ENCODE data around the gene ZNF697. TPM values are rescaled to one million over a fixed set of nuclear protein-coding genes. Genes with fewer than 3 reads are reported as not detected.

Gene ZNF697
- total RNA-seq (2013; cell fraction: nucleolus; rRNA removed) = 1.7 and 2.1 TPM in 2 replicates
- total RNA-seq (2014; rRNA removed) = 3.9 and 4.3 TPM in 2 replicates
- 3.7 and 3.8 TPM in 2 replicates for total RNA-seq (2014; rRNA removed; fragmentation: Illumina TruSeq; extraction: Trizol)
- total RNA-seq (2021) = 4.8 and 5.9 TPM in 2 replicates
- 0.50 TPM for polyA plus RNA-seq (2011; ENCODE audit: low read depth)
- 3.4 and 4.8 TPM in 2 replicates for polyA plus RNA-seq (2011; rRNA removed)
- 1.9 and 2.0 TPM in 2 replicates for polyA plus RNA-seq (2011; cell fraction: cytosol; rRNA removed)
- 3.5 and 5.1 TPM in 2 replicates for polyA plus RNA-seq (2011; cell fraction: nucleus; rRNA removed)
- 0.60 and 1.0 TPM in 2 replicates for polyA plus RNA-seq (2012)
- polyA plus RNA-seq (2014; fragmentation: Illumina TruSeq; extraction: Trizol) = 2.8 and 3.7 TPM in 2 replicates
- polyA plus RNA-seq (2014; fragmentation: Nextera tagmentation; extraction: Ambion mirVana) = under 1 TPM; 0.74 to 0.99 TPM
- 2.4 and 3.1 TPM in 2 replicates for polyA plus RNA-seq (2014; rRNA removed)
- under 1 TPM; 0.48 to 0.60 TPM for polyA plus RNA-seq (2016; fragmentation: Nextera tagmentation; extraction: Ambion mirVana)
- polyA minus RNA-seq (2011; rRNA and poly(A)+ RNA removed) = 4.3 and 4.5 TPM in 2 replicates
- polyA minus RNA-seq (2011; cell fraction: cytosol; rRNA and poly(A)+ RNA removed) = 2.2 and 2.9 TPM in 2 replicates
- 3.9 and 6.5 TPM in 2 replicates for polyA minus RNA-seq (2011; cell fraction: nucleus; rRNA and poly(A)+ RNA removed)
- Bru-seq, nascent RNA = percentile 67 among the genes with signal in this experiment
- BruChase-seq, experiment 1, labeled RNA remaining after a 6-hour chase = percentile 64 among the genes with signal in this experiment
- percentile 65 among the genes with signal in this experiment for BruChase-seq, experiment 2, labeled RNA remaining after a 2-hour chase
- long read RNA-seq, experiment 1 = 0 reads
- long read RNA-seq, experiment 2, partial matches to known transcripts = 0 of 3 reads
- long read RNA-seq, experiment 2, other reads (novel, unspliced or antisense) = 3 of 3 reads

DNA sequence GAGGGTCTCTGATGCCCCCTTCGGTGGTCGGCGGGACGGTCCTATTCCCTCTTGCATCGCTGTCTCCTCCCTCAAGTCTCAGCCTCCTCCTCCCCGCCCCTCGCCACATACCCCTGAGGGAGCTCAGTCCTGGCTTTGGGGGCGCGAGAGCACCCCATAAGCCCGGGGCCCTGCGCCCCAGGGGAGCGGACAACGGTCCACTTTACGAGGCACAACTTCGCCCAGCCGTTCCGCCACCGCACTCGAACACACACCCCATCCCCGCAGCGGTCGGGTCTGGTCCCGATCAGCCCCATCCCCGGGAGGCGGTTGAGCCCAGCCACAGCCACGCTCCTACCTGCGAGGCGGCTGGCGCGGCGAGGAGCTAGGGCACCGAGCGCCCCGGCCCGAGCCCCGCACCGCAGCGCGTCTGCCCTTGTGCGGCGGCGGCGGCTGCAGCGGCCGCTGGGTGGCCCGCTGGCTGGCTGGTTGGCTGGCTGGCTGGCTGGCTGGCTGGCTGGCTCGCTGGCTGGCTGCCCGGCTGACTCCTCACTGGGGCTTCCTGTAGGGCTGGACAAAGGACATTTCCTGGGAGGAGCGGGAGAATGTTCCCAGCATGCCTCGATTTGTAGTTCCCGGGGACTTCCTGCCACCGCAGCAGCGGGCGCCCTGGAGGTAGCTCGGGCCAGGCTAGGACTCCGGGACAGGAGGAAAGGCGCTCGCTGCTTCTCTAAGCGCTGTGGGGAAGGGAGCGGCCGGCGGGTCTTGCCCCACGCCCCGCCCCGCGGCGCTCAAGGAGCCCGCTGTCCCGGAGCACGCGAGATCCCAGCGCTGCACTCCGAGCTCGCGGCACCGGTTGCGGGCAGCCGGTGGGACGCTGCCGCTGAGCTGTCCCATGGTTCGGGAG lies at the start of gene ZNF697:
TSS of gene ZNF697 (minus strand) at position 533 of the 886 bp plus-strand sequence. CDS start 22,166 bp downstream, outside the sequence.
- ATAC-seq = peak; percentile 84
- H3K9ac ChIP-seq (ENCODE audit: control insufficient read depth, insufficient read depth, low read length) = peak within 1 kb of the TSS; percentile 31
- peak within 1 kb of the TSS; percentile 90 for H3K4me3 ChIP-seq
- DNase-seq (ENCODE audit: low read depth, low spot score) = peak; percentile 51
- SMC1A ChIA-PET (ENCODE audit: uncharacterized antibody, unreplicated experiment) = interaction anchor here (0.6 to 14.4 kb wide), 4 partner anchors 13 to 29 kb away, joined by 3 to 163 read pairs (median 7); no protein-coding TSS in a partner anchor
- no peak within 1 kb of the TSS; the same call in 1 of the 2 replicates for H3K27ac ChIP-seq (ENCODE audit: control insufficient read depth, insufficient read depth)
- CTCF ChIA-PET = interaction anchor here (0.8 to 10.7 kb wide), 7 partner anchors 14 to 37 kb away, joined by 3 to 87 read pairs (median 7); no protein-coding TSS in a partner anchor
- in situ Hi-C loops (cut with MboI) = no loop called here
- H3K9me3 ChIP-seq (replicated peaks; ENCODE audit: control insufficient read depth, insufficient read depth, low read length) = no peaks in the 10 kb centered on the region
- H3K4me2 ChIP-seq (ENCODE audit: control insufficient read depth, insufficient read depth) = peak within 1 kb of the TSS; percentile 96
- H3K27me3 ChIP-seq (replicated peaks in 1 of 2; ENCODE audit: control insufficient read depth in 2 of 2, insufficient read depth in 2 of 2, low read length in 1 of 2) = no peaks in the 10 kb centered on the region
- no peaks in the 10 kb centered on the region for H4K20me1 ChIP-seq (ENCODE audit: control insufficient read depth, insufficient read depth)
- 11% methylated on average over 76 of the region's 81 CpGs for WGBS (ENCODE audit: insufficient coverage, insufficient replicate concordance, low lambda C conversion rate, missing lambda C conversion rate)
- TSS peak; percentile 32 for BruUV-seq (replicated peaks)
- POLR2A ChIA-PET = interaction anchor here (1.1 to 1.9 kb wide), 5 partner anchors 9 to 19 kb away, joined by 3 to 11 read pairs (median 4); no protein-coding TSS in a partner anchor
- RAD21 ChIA-PET (ENCODE audit: unreplicated experiment) = interaction anchor here (0.7 to 6.1 kb wide), 9 partner anchors 9 to 36 kb away, joined by 3 to 74 read pairs (median 4); no protein-coding TSS in a partner anchor
- H3K79me2 ChIP-seq (ENCODE audit: control insufficient read depth, insufficient read depth, low read length) = no peaks in the 10 kb centered on the region; the same call in 1 of the 2 replicates
- no peak for FAIRE-seq
- H3K4me1 ChIP-seq (ENCODE audit: control insufficient read depth, insufficient read depth, low read length) = no peaks in the 10 kb centered on the region; the same call in 1 of the 2 replicates
- intact Hi-C loops (cut with micrococcal nuclease; ENCODE audit: unreplicated experiment) = loop anchor here (2.0 to 5.0 kb wide), 2 partner anchors 15 to 36 kb away; no protein-coding TSS in a partner anchor
- H2AFZ ChIP-seq (ENCODE audit: control insufficient read depth, low read depth, low read length) = peak within 1 kb of the TSS; percentile 86
- H3K36me3 ChIP-seq (ENCODE audit: control insufficient read depth in 2 of 2, insufficient read depth in 2 of 2, low read length in 1 of 2) = no peaks in the 10 kb centered on the region
- TF ChIP-seq ZNF217 (IDR thresholded peaks at IDR 0.05) (0 out of 2 replicates have a peak, but pooled peaks have one; percentile 31), BHLHE40 (IDR thresholded peaks at IDR 0.05; ENCODE audit: borderline replicate concordance in 1 of 2, low read depth in 2 of 2, low read length in 1 of 2) (0 out of 4 replicates have a peak, but pooled peaks of 1 of the 2 experiments have one; percentile 30), HCFC1 (IDR thresholded peaks at IDR 0.05; ENCODE audit: low read length) (peak; percentile 40; the same call in 1 of the 2 replicates), TCF3 (IDR thresholded peaks at IDR 0.05; ENCODE audit: borderline replicate concordance, insufficient read depth, low read depth, low read length) (no peak), NR2F1 (conservative IDR thresholded peaks at IDR 0.05) (0 out of 2 replicates have a peak, but pooled peaks have one; percentile 28), ESRRA (IDR thresholded peaks at IDR 0.05; ENCODE audit: low read length) (no peak), KLF5 (IDR thresholded peaks at IDR 0.05; ENCODE audit: partially characterized antibody) (no peak), NBN (IDR thresholded peaks at IDR 0.05) (no peak), MXI1 (IDR thresholded peaks at IDR 0.05; ENCODE audit: low read depth, low read length) (0 out of 2 replicates have a peak, but pooled peaks have one; percentile 17), TAF1 (IDR thresholded peaks at IDR 0.05; ENCODE audit: borderline replicate concordance, low read depth, low read length) (no peak), SMARCA5 (IDR thresholded peaks at IDR 0.05) (peak; percentile 85), IKZF1 (conservative IDR thresholded peaks at IDR 0.05) (peak; percentile 90), YY1 (IDR thresholded peaks at IDR 0.05; ENCODE audit: low read depth, low read length) (0 out of 2 replicates have a peak, but pooled peaks have one; percentile 7), TARDBP (IDR thresholded peaks at IDR 0.05; ENCODE audit: borderline replicate concordance) (no peak), POLR2A (IDR thresholded peaks at IDR 0.05; ENCODE audit: low read depth, low read length) (peak; percentile 61; the same call in 1 of the 2 replicates), EED (IDR thresholded peaks at IDR 0.05; ENCODE audit: low read depth) (peak; percentile 69)
- TF ChIP-seq, protein P1, sequence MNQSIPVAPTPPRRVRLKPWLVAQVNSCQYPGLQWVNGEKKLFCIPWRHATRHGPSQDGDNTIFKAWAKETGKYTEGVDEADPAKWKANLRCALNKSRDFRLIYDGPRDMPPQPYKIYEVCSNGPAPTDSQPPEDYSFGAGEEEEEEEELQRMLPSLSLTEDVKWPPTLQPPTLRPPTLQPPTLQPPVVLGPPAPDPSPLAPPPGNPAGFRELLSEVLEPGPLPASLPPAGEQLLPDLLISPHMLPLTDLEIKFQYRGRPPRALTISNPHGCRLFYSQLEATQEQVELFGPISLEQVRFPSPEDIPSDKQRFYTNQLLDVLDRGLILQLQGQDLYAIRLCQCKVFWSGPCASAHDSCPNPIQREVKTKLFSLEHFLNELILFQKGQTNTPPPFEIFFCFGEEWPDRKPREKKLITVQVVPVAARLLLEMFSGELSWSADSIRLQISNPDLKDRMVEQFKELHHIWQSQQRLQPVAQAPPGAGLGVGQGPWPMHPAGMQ (IDR thresholded peaks at IDR 0.05; ENCODE audit: borderline replicate concordance) = no peak

Data from GM12878 (cell line).